GM19455 (cell line): ENCODE data around the gene PARD3.
"Not testable (repeated sequence)": the region's sequence is repeated elsewhere in the genome, so short reads cannot be mapped to it uniquely, and the experiment has no call there.

Experiments used
- ATAC-seq: cut with Tn5 transposase; IDR thresholded peaks from one replicate; pipeline ENCODE4 v1.9.1; 2021; ENCODE audit not compliant: unreplicated experiment

Gene PARD3

DNA sequence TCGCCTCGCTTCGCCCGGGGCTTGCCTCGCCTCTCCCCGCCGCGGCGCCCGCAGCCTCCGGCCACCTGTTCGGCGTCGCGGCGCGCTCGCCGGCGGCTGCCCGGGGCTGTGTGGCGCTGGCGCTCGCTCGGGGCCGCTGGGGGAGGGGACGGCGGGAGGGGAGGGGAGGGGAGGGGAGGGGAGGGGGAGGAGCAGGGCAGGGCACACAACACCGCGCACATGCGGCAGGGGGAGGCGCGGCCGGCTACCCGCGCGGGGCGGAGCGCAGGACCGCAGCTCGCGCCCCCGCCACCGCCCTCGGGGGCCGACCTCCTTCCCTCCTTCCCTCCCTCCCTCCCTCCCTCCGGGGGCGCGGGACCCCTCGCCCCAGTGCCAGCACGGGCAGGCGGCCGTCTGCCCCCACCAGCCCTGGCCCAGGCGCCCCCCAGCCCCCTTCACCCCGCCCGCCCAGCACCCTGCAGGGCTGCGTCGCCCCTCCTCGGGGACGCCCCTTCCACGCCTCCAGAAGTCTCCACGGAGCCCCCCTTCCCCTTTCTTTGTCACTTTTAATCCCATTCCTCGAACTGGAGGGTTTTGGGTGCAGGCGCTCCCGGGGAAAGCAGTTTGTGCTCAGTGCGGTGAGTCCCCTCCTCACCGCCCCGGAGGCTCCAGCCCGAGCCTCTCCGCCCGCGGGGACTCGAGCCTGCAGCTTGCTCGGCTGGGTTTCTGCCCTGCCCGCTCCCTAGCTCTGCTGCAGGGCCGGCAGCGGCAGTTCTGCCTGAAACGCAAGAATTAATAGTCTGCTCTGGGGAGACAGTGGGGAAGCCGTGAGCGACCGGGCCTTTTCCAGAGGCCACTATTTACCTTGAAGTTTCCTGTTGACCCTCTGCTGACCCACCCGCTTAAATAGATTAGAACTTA is at the start of gene PARD3:
TSS of gene PARD3 (minus strand) at position 112 of the 900 bp plus-strand sequence. CDS start 301 bp downstream, outside the sequence.
- no peak for ATAC-seq

- no peak for ATAC-seq
Observed at GRCh38 chr10:34864149-34865067, 49.3 kb upstream of the PARD3 start.

DNA sequence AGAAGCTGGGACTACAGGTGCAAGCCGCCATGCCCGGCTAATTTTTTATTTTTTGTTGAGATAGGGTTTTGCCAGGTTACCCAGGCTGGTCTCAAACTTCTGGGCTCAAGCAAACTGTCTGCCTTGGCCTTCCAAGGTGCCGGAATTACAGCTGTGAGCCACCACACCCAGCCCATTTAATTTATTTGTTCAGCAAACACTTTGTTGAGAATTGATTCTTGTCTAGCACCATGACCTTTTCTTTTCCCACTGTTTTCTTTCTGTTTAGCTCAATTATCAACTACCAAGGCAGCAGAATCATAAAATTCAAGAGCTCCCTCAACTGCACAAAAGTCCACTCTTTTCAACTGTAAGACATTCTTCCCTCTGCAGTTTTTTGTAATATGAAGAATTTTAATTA is 47.8 kb upstream of the PARD3 start:
- ATAC-seq, result no peak

GRCh38 chr10:34861293-34862021 is 46.4 kb upstream of the PARD3 start:
- ATAC-seq, result no peak

- no peak for ATAC-seq
Observed at GRCh38 chr10:34859170-34859569, 44.1 kb upstream of the PARD3 start.

GRCh38 chr10:34858003-34858402 is 42.9 kb upstream of the PARD3 start:
- no peak for ATAC-seq

DNA sequence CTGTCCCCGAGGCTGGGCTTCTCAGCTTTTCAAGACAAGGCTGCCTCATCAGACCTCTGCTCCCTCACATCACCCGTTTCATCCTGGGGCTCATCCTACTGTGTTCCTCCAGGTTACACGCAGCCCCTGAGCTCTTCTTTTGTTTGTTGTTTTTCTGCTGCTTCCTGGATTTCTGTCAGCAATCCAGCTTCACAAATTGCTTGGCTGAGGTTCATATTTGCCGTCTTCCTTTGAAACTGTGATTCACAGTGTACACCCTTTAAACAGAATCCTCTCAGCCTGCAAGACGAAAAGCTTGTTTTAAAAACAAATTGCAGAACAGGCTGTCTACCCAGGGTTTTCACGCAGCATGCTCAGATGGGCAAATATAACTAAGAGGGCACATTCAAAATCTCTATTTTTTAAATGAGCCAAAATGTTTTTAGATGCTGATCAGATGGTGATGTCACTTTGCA is 39.1 kb upstream of the PARD3 start:
- no peak for ATAC-seq

GRCh38 chr10:34853357-34853756 is 38.3 kb upstream of the PARD3 start:
- no peak for ATAC-seq

- no peak for ATAC-seq
Observed at GRCh38 chr10:34850558-34850957, 35.5 kb upstream of the PARD3 start.

DNA sequence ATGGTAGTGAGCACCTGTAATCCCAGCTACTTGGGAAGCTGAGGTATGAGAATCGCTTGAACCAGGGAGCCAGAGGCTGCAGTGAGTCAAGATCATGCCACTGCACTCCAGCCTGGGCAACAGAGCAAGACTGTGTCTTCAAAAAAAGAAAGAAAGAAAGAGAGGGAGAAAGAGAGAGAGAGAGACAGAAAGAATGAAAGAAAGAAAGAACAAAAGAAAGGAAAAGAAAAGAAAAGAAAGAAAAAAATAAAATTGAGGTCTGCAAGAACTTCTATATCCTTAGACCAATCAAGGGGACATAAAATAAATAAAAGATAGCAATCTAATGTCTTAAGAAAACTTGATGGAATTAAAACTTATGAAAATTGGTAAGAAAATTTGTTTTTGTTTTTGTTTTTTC is 34.9 kb upstream of the PARD3 start:
- no peak for ATAC-seq

DNA sequence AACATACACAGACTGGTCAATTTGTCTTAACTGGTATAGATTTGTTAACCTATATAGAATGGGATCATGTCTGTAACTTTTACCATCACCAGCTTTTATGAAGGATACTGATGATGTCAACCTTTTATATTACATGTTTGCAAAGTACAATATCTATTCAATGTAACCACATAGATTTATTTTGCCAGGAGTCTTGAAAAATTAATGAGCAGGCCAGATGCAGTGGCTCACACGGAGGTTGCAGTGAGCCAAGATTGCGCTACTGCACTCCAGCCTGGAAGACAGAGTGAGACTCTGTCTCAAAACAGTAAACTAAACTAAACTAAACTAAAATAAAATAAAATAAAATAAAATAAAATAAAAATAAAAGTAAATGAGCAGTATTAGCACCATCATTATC is 30.0 kb upstream of the PARD3 start:
- ATAC-seq, result no peak

GRCh38 chr10:34844448-34844847 is 29.4 kb upstream of the PARD3 start:
- ATAC-seq, result no peak

DNA sequence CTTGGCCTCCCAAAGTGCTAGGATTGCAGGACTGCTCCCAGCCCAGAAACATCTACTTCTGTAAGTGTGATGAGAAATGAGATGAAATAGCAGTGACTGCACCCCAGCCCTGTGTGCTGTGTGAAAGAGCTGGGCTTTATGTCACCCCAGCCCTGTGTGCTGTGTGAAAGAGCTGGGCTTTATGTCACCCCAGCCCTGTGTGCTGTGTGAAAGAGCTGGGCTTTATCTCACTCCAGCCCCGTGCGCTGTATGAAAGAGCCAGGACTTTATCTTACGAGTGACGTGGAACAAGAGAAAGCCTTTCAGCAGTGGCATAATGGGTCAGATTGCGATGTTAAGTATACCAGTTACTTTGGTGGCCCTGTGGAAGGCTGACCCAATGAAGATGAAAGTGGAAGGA is 28.4 kb upstream of the PARD3 start:
- not testable (repeated sequence) for ATAC-seq

DNA sequence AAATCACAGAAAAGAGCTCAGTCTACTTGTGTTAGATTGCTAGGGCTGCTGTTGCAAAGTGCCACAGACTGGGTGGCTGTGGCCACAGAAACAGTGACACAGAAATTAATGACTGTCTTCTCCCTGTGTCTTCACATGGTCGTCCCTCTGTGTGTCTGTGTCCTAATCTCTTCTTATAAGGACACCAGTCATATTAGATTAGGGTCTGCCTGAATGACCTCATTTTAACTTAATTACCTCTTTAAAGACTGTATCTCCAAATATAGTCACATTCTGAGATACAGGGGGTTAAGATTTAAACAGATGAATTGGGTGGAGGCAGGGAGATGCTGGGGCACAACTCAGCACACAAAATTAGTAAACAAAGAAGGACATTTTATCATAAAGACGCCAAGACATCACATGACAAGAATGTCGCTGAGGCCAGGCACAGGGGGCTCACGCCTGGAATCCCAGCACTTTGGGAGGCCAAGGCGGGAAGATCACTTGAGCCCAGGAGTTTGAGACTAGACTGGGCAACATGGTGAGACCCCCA is 23.3 kb upstream of the PARD3 start:
- no peak for ATAC-seq

DNA sequence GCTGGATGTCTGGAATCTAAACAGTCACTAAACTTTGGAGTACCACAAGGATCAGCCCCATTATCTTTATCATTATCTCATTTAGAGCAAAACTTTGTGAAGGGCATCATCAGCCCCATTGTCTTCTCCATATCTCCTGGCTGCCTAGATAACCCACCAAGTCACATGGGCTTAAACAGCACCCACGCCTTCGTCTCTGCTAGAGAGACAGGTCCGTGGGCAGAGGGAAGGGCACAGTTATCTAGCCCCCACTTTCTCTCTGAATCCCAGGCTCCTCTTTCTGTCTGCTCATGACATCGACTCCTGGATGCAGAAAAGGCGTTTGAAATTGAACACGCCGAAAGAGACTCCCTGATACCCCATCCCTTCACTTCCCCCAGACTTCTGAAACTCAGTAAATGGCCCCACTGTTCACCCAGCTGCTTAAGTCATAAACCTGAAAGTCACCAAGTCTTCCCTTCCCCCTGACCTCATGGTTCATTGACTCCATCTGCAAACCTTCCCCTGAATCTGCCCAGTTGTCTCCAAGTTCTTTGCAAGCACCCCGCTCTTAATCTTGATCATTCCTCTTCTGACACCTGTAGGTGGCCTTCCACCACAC is 20.9 kb upstream of the PARD3 start:
- no peak for ATAC-seq

GRCh38 chr10:34834274-34834673 is 19.2 kb upstream of the PARD3 start:
- ATAC-seq, result no peak

GRCh38 chr10:34830217-34830822 is 15.2 kb upstream of the PARD3 start:
- ATAC-seq, result no peak

- no peak for ATAC-seq
Observed at GRCh38 chr10:34826857-34827766, 12.0 kb upstream of the PARD3 start.

- ATAC-seq, result no peak
Observed at GRCh38 chr10:34826221-34826620, 11.1 kb upstream of the PARD3 start.
